ENCODE data around the gene SEMA3G.

- TF ChIP-seq, protein P1, sequence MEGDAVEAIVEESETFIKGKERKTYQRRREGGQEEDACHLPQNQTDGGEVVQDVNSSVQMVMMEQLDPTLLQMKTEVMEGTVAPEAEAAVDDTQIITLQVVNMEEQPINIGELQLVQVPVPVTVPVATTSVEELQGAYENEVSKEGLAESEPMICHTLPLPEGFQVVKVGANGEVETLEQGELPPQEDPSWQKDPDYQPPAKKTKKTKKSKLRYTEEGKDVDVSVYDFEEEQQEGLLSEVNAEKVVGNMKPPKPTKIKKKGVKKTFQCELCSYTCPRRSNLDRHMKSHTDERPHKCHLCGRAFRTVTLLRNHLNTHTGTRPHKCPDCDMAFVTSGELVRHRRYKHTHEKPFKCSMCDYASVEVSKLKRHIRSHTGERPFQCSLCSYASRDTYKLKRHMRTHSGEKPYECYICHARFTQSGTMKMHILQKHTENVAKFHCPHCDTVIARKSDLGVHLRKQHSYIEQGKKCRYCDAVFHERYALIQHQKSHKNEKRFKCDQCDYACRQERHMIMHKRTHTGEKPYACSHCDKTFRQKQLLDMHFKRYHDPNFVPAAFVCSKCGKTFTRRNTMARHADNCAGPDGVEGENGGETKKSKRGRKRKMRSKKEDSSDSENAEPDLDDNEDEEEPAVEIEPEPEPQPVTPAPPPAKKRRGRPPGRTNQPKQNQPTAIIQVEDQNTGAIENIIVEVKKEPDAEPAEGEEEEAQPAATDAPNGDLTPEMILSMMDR (IDR thresholded peaks at IDR 0.05), result no peak
- TF ChIP-seq POLR2AphosphoS5 (IDR thresholded peaks at IDR 0.05; ENCODE audit: insufficient read depth in 1 of 2, low read depth in 1 of 2) (no peak), POLR2A (IDR thresholded peaks at IDR 0.05) (no peak)
Observed at GRCh38 chr3:52477796-52478095, 32.8 kb upstream of the SEMA3G start.
